K562 (cell line): ENCODE measurements around the gene SMIM29. TPM values are rescaled to one million over a fixed set of nuclear protein-coding genes. Genes with fewer than 3 reads are reported as not detected.

Source experiments
- CBX1 ChIP-seq: sonication (generic); IDR thresholded peaks from 2 replicates; pipeline ENCODE4 v1.6.1; 2016; ENCODE audit warnings: antibody characterized with exemption, low read depth, mild to moderate bottlenecking
- CC2D1A ChIP-seq: fragments of 450-650 bp; IDR thresholded peaks from 2 replicates; pipeline ENCODE4 v1.6.1; 2017; ENCODE audit warnings: mild to moderate bottlenecking
- CGGBP1 ChIP-seq: fragments of 250-450 bp; sonication (Bioruptor Pico); IDR thresholded peaks from 2 replicates; pipeline ENCODE4 v1.9.0; 2021; ENCODE audit warnings: mild to moderate bottlenecking
- CREB3 ChIP-seq: fragments of 450-650 bp; conservative IDR thresholded peaks from 2 replicates; pipeline ENCODE4 v1.6.1; 2016; ENCODE audit warnings: missing genetic modification characterization, low read depth, mild to moderate bottlenecking, missing compliant biosample characterization, moderate library complexity
- CTCF ChIP-seq, 3 experiments: IDR thresholded peaks in 2 of 3; conservative IDR thresholded peaks in 1 of 3; 2 replicates each; pipeline ENCODE4 v1.5.1; 2011 to 2012; ENCODE audit warnings: low read length in 3 of 3, mild to moderate bottlenecking in 3 of 3, control low read depth in 2 of 3, improper control_type of control experiment in 1 of 3, inconsistent platforms in 1 of 3, low read depth in 1 of 3, mixed read lengths in 1 of 3, moderate library complexity in 1 of 3; ENCODE audit not compliant: insufficient read depth in 2 of 3
- DEAF1 ChIP-seq: fragments of 450-650 bp; formaldehyde crosslinking; IDR thresholded peaks from 2 replicates; pipeline ENCODE4 v1.4.0; 2020; ENCODE audit warnings: mild to moderate bottlenecking, moderate library complexity
- DPF2 ChIP-seq: fragments of 450-650 bp; IDR thresholded peaks from 2 replicates; pipeline ENCODE4 v1.6.1; 2016
- E2F3 ChIP-seq: fragments of 250-450 bp; sonication (Bioruptor Pico); IDR thresholded peaks from 2 replicates; pipeline ENCODE4 v1.4.0; 2020; ENCODE audit warnings: mild to moderate bottlenecking
- E4F1 ChIP-seq: fragments of 250-450 bp; sonication (Bioruptor Pico); IDR thresholded peaks from 2 replicates; pipeline ENCODE4 v1.5.0; 2021; ENCODE audit warnings: mild to moderate bottlenecking, borderline replicate concordance
- HMG20A ChIP-seq: fragments of 450-650 bp; formaldehyde crosslinking; conservative IDR thresholded peaks from 2 replicates; pipeline ENCODE4 v1.4.0; 2020; ENCODE audit warnings: mild to moderate bottlenecking, mixed read lengths
- IRF9 ChIP-seq: fragments of 450-650 bp; IDR thresholded peaks from 2 replicates; pipeline ENCODE4 v1.6.1; 2016; ENCODE audit warnings: missing biosample characterization, missing genetic modification characterization
- NCOR1 ChIP-seq: fragments of 450-650 bp; IDR thresholded peaks from 2 replicates; pipeline ENCODE4 v1.6.1; 2016; ENCODE audit warnings: mild to moderate bottlenecking, moderate library complexity
- PHB ChIP-seq: fragments of 250-450 bp; sonication (Bioruptor Pico); IDR thresholded peaks from 2 replicates; pipeline ENCODE4 v1.5.0; 2021
- POLR2H ChIP-seq: IDR thresholded peaks from 2 replicates; pipeline ENCODE4 v1.6.1; 2016; ENCODE audit warnings: missing genetic modification characterization, low read depth, mild to moderate bottlenecking, control low read depth, missing compliant biosample characterization, moderate library complexity
- POLR3A ChIP-seq: IDR thresholded peaks from 2 replicates; pipeline ENCODE4 v1.6.1; 2011; ENCODE audit warnings: borderline replicate concordance, mild to moderate bottlenecking, moderate library complexity; ENCODE audit not compliant: insufficient read length, insufficient read depth; ENCODE audit errors: extremely low read depth
- SRF ChIP-seq, 2 experiments: fragments of 250-450, 450-650 bp in 1 of 2; sonication (Bioruptor Pico) in 1 of 2; sonication (generic) in 1 of 2; formaldehyde crosslinking; IDR thresholded peaks; 2 replicates each; pipeline versions ENCODE4 v1.5.0 to v1.5.1; 2020 to 2022; ENCODE audit warnings: mild to moderate bottlenecking in 1 of 2, missing genetic modification reagents in 1 of 2
- ZNF197 ChIP-seq: fragments of 200-800 bp; sonication (Bioruptor generic); IDR thresholded peaks from 2 replicates; pipeline ENCODE4 v1.6.1; 2016; ENCODE audit warnings: low read depth, missing genetic modification characterization, missing compliant biosample characterization
- ZSCAN29 ChIP-seq: fragments of 450-650 bp; IDR thresholded peaks from 2 replicates; pipeline ENCODE4 v1.6.1; 2017
- polyA plus RNA-seq, 8 experiments: library from polyadenylated mRNA; depleted of rRNA in 4 of 8; stranded (reverse) in 5 of 8; unstranded in 3 of 8; fragments of >200 nt; fragmentation: Nextera tagmentation in 2 of 8; fragmentation: Illumina TruSeq in 1 of 8; extraction: Ambion mirVana in 2 of 8; extraction: Trizol in 1 of 8; gene quantifications; 2 replicates each; pipeline versions ENCODE4 v1.2.1 to v1.2.3, GENCODE V29; 2011 to 2014; ENCODE audit warnings: inconsistent platforms in 1 of 8, missing spikeins in 1 of 8
- total RNA-seq, 7 experiments: library from RNA; depleted of rRNA in 6 of 7; stranded (reverse); fragments of >200 nt in 6 of 7; fragmentation: Illumina TruSeq in 2 of 7; extraction: Trizol in 2 of 7; gene quantifications; 2 replicates each; pipeline versions ENCODE4 v1.2.1 to v1.2.3, GENCODE V29; 2011 to 2021; ENCODE audit warnings: low replicate concordance in 1 of 7

SMIM29 gene
- total and polyA plus RNA-seq, 9 of the 15 experiments (the other 6 are each of a cell fraction or from before 2014, with no cell fraction given): 6.5 to 36.7 (median 20.9) TPM

GRCh38 chr6:34237722-34238584 is 10.9 kb downstream of the SMIM29 start (continued):
- TF ChIP-seq IRF9 (tag): no peak
- no peak for TF ChIP-seq ZNF197
- no peak for TF ChIP-seq CGGBP1
- TF ChIP-seq NCOR1: peak; percentile 39; the same call in 1 of the 2 replicates
- peak; percentile 45 to 81 (median 66); a peak in 4 of 6 replicates for TF ChIP-seq CTCF (IDR thresholded peaks at IDR 0.05 in 2 of 3, conservative IDR thresholded peaks at IDR 0.05 in 1 of 3; ENCODE audit: insufficient read depth in 2 of 3, low read depth in 1 of 3, low read length in 3 of 3)
- no peak for TF ChIP-seq DEAF1 (CRISPR knock-in tag)
- TF ChIP-seq SRF (CRISPR knock-in tag; IDR thresholded peaks at IDR 0.05): no peak
- no peak for TF ChIP-seq HMG20A (CRISPR knock-in tag)
- no peak for TF ChIP-seq PHB
- peak; percentile 26; the same call in 1 of the 2 replicates for TF ChIP-seq ZSCAN29
- no peak for TF ChIP-seq E4F1 (CRISPR knock-in tag)
- TF ChIP-seq POLR3A: no peak
- TF ChIP-seq CBX1: peak; percentile 85; the same call in 1 of the 2 replicates
- peak; percentile 37; the same call in 1 of the 2 replicates for TF ChIP-seq DPF2
- no peak for TF ChIP-seq CC2D1A
- peak; percentile 98 for TF ChIP-seq E2F3 (CRISPR knock-in tag)
- TF ChIP-seq CREB3 (tag): no peak; the same call in 1 of the 2 replicates
- TF ChIP-seq POLR2H (tag): no peak
